ENCODE measurements around the gene PRRC2A.

Gene PRRC2A

GRCh38 chr6:31580807-31581433, 39.6 kb upstream of the PRRC2A start (continued):
- TF ChIP-seq ZNF513 (tag by site-specific recombination; IDR thresholded peaks at IDR 0.05) = no peak
- TF ChIP-seq, protein P1, sequence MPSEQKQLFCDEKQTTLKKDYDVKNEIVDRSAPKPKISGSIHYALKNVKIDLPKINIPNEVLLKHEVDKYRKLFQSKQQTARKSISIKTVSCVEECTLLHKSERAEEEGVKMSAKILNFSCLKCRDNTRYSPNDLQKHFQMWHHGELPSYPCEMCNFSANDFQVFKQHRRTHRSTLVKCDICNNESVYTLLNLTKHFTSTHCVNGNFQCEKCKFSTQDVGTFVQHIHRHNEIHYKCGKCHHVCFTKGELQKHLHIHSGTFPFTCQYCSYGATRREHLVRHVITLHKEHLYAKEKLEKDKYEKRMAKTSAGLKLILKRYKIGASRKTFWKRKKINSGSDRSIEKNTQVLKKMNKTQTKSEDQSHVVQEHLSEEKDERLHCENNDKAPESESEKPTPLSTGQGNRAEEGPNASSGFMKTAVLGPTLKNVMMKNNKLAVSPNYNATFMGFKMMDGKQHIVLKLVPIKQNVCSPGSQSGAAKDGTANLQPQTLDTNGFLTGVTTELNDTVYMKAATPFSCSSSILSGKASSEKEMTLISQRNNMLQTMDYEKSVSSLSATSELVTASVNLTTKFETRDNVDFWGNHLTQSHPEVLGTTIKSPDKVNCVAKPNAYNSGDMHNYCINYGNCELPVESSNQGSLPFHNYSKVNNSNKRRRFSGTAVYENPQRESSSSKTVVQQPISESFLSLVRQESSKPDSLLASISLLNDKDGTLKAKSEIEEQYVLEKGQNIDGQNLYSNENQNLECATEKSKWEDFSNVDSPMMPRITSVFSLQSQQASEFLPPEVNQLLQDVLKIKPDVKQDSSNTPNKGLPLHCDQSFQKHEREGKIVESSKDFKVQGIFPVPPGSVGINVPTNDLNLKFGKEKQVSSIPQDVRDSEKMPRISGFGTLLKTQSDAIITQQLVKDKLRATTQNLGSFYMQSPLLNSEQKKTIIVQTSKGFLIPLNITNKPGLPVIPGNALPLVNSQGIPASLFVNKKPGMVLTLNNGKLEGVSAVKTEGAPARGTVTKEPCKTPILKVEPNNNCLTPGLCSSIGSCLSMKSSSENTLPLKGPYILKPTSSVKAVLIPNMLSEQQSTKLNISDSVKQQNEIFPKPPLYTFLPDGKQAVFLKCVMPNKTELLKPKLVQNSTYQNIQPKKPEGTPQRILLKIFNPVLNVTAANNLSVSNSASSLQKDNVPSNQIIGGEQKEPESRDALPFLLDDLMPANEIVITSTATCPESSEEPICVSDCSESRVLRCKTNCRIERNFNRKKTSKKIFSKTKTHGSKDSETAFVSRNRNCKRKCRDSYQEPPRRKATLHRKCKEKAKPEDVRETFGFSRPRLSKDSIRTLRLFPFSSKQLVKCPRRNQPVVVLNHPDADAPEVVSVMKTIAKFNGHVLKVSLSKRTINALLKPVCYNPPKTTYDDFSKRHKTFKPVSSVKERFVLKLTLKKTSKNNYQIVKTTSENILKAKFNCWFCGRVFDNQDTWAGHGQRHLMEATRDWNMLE (tag by site-specific recombination; conservative IDR thresholded peaks at IDR 0.05; ENCODE audit: low read depth) = 0 out of 2 replicates have a peak, but pooled peaks have one; percentile 28
- no peak for TF ChIP-seq SCRT2 (tag by site-specific recombination; IDR thresholded peaks at IDR 0.05)
- TF ChIP-seq ZNF335 (tag by site-specific recombination; conservative IDR thresholded peaks at IDR 0.05) = peak; percentile 77
- TF ChIP-seq, protein P2, sequence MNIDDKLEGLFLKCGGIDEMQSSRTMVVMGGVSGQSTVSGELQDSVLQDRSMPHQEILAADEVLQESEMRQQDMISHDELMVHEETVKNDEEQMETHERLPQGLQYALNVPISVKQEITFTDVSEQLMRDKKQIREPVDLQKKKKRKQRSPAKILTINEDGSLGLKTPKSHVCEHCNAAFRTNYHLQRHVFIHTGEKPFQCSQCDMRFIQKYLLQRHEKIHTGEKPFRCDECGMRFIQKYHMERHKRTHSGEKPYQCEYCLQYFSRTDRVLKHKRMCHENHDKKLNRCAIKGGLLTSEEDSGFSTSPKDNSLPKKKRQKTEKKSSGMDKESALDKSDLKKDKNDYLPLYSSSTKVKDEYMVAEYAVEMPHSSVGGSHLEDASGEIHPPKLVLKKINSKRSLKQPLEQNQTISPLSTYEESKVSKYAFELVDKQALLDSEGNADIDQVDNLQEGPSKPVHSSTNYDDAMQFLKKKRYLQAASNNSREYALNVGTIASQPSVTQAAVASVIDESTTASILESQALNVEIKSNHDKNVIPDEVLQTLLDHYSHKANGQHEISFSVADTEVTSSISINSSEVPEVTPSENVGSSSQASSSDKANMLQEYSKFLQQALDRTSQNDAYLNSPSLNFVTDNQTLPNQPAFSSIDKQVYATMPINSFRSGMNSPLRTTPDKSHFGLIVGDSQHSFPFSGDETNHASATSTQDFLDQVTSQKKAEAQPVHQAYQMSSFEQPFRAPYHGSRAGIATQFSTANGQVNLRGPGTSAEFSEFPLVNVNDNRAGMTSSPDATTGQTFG (tag by site-specific recombination; IDR thresholded peaks at IDR 0.05; ENCODE audit: borderline replicate concordance) = no peak
- TF ChIP-seq ZNF660 (tag by site-specific recombination; IDR thresholded peaks at IDR 0.05) = peak; percentile 85; the same call in 1 of the 2 replicates
- peak; percentile 18; the same call in 1 of the 2 replicates for TF ChIP-seq ZNF654 (tag by site-specific recombination; IDR thresholded peaks at IDR 0.05; ENCODE audit: low read depth)
- peak; percentile 24; the same call in 1 of the 2 replicates for TF ChIP-seq ZNF76 (tag by site-specific recombination; IDR thresholded peaks at IDR 0.05; ENCODE audit: borderline replicate concordance, low read depth)
- TF ChIP-seq GLI4 (tag by site-specific recombination; IDR thresholded peaks at IDR 0.05) = 0 out of 2 replicates have a peak, but pooled peaks have one; percentile 18
- 0 out of 2 replicates have a peak, but pooled peaks have one; percentile 21 for TF ChIP-seq KLF16 (tag by site-specific recombination; IDR thresholded peaks at IDR 0.05)
- peak; percentile 65 for TF ChIP-seq ZNF629 (tag by site-specific recombination; IDR thresholded peaks at IDR 0.05)
- TF ChIP-seq ZNF610 (tag by site-specific recombination; IDR thresholded peaks at IDR 0.05; ENCODE audit: borderline replicate concordance) = 0 out of 2 replicates have a peak, but pooled peaks have one; percentile 70
- no peak for TF ChIP-seq WT1 (tag by site-specific recombination; IDR thresholded peaks at IDR 0.05)
- TF ChIP-seq, protein P3, sequence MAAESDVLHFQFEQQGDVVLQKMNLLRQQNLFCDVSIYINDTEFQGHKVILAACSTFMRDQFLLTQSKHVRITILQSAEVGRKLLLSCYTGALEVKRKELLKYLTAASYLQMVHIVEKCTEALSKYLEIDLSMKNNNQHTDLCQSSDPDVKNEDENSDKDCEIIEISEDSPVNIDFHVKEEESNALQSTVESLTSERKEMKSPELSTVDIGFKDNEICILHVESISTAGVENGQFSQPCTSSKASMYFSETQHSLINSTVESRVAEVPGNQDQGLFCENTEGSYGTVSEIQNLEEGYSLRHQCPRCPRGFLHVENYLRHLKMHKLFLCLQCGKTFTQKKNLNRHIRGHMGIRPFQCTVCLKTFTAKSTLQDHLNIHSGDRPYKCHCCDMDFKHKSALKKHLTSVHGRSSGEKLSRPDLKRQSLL (tag by site-specific recombination; IDR thresholded peaks at IDR 0.05) = no peak
- peak; percentile 34 for TF ChIP-seq SP3 (tag by site-specific recombination; IDR thresholded peaks at IDR 0.05)
- 0 out of 2 replicates have a peak, but pooled peaks have one; percentile 1 for TF ChIP-seq ZNF501 (tag by site-specific recombination; IDR thresholded peaks at IDR 0.05)
- TF ChIP-seq, protein P4, sequence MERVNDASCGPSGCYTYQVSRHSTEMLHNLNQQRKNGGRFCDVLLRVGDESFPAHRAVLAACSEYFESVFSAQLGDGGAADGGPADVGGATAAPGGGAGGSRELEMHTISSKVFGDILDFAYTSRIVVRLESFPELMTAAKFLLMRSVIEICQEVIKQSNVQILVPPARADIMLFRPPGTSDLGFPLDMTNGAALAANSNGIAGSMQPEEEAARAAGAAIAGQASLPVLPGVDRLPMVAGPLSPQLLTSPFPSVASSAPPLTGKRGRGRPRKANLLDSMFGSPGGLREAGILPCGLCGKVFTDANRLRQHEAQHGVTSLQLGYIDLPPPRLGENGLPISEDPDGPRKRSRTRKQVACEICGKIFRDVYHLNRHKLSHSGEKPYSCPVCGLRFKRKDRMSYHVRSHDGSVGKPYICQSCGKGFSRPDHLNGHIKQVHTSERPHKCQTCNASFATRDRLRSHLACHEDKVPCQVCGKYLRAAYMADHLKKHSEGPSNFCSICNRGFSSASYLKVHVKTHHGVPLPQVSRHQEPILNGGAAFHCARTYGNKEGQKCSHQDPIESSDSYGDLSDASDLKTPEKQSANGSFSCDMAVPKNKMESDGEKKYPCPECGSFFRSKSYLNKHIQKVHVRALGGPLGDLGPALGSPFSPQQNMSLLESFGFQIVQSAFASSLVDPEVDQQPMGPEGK (tag by site-specific recombination; IDR thresholded peaks at IDR 0.05) = peak; percentile 59
- peak; percentile 61; the same call in 1 of the 2 replicates for TF ChIP-seq ZSCAN30 (tag by site-specific recombination; IDR thresholded peaks at IDR 0.05)
- TF ChIP-seq OSR2 (tag by site-specific recombination; IDR thresholded peaks at IDR 0.05) = peak; percentile 90
- no peak for TF ChIP-seq ZBTB1 (tag by site-specific recombination; IDR thresholded peaks at IDR 0.05)
- peak; percentile 18; the same call in 1 of the 2 replicates for TF ChIP-seq ZBTB48 (tag by site-specific recombination; IDR thresholded peaks at IDR 0.05)
- TF ChIP-seq, protein P5, sequence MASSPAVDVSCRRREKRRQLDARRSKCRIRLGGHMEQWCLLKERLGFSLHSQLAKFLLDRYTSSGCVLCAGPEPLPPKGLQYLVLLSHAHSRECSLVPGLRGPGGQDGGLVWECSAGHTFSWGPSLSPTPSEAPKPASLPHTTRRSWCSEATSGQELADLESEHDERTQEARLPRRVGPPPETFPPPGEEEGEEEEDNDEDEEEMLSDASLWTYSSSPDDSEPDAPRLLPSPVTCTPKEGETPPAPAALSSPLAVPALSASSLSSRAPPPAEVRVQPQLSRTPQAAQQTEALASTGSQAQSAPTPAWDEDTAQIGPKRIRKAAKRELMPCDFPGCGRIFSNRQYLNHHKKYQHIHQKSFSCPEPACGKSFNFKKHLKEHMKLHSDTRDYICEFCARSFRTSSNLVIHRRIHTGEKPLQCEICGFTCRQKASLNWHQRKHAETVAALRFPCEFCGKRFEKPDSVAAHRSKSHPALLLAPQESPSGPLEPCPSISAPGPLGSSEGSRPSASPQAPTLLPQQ (tag by site-specific recombination; IDR thresholded peaks at IDR 0.05) = peak; percentile 64
